Lower lobe of right lung (tissue), 2 donors: ENCODE results near the gene CRTAP. TPM values are rescaled to one million over a fixed set of nuclear protein-coding genes. Genes with fewer than 3 reads are reported as not detected.

ENCODE experiments used
- ATAC-seq, 2 donors: fragments of 200-7000 bp; cut with Tn5 transposase; one replicate each; pipeline ENCODE4 v1.9.1; 2020 to 2022; ENCODE audit warnings: mild to moderate bottlenecking in 2 of 2, moderate library complexity in 2 of 2
- DNase-seq: peaks from one replicate; pipeline ENCODE4 v3.0.0-alpha.2; 2020
- H3K27ac ChIP-seq: fragments of 200-600 bp; one replicate; pipeline ENCODE4 v1.8.0; 2022
- H3K27me3 ChIP-seq: fragments of 200-600 bp; one replicate; pipeline ENCODE4 v1.8.0; 2022; ENCODE audit warnings: low read depth
- H3K36me3 ChIP-seq: fragments of 200-600 bp; one replicate; pipeline ENCODE4 v1.8.0; 2022; ENCODE audit warnings: mild to moderate bottlenecking
- H3K4me1 ChIP-seq: fragments of 200-600 bp; one replicate; pipeline ENCODE4 v1.8.0; 2022
- H3K4me3 ChIP-seq: fragments of 200-600 bp; one replicate; pipeline ENCODE4 v1.8.0; 2022; ENCODE audit warnings: mild to moderate bottlenecking
- H3K9me3 ChIP-seq: fragments of 200-600 bp; one replicate; pipeline ENCODE4 v1.8.0; 2022
- intact Hi-C: fragments of 100-400 bp; cut with DNase I; formaldehyde crosslinking; loops from one replicate; pipeline ENCODE4 v1.11.0; 2022
- total RNA-seq: library from RNA; stranded (reverse); fragmentation: NEBNext Ultra II Directional; extraction: Animal tissue kit (Norgen Biotek cat#: 25700); gene quantifications from one replicate; pipeline ENCODE4 v1.2.1, GENCODE V29; 2021
- TF ChIP-seq, protein P1 (sequence below): fragments of 200-600 bp; IDR thresholded peaks from one replicate; pipeline ENCODE4 v1.8.0; 2022; ENCODE audit warnings: antibody characterized with exemption, mild to moderate bottlenecking
- donor health status: DM: no; HTN: yes; CAD: no; lungs with severe emphysema.

The CRTAP gene
- total RNA-seq, 1 donor from 2014 or later = 213 TPM

DNA sequence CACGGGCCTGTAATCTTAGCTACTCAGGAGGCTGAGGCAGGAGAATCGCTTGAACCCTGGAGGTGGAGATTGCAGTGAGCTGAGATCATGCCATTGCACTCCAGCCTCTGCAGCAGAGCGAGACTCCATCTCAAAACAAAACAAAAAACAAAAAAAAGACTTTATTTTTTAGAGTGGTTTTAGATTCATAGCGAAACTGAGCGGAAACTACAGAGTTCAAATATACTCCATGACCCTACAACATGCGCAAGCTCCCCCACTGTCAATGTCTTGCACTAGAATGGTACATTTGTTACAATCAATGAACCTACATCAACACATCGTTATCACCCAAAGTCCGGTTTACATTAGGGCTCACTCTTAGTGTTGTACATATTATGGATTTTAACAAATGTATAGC lies 2.2 kb upstream of the CRTAP start:
- Histone ChIP-seq H3K36me3 (no peaks in the 10 kb centered on the region), H3K4me1 (peaks cover 25% of the 10 kb centered on the region), H3K4me3 (no peak overlapping the region), H3K27me3 (no peaks in the 10 kb centered on the region), H3K27ac (no peak overlapping the region), H3K9me3 (no peaks in the 10 kb centered on the region)
- no peak for ATAC-seq
- intact Hi-C loops = no loop called here
- no peak for DNase-seq
- TF ChIP-seq, protein P1, sequence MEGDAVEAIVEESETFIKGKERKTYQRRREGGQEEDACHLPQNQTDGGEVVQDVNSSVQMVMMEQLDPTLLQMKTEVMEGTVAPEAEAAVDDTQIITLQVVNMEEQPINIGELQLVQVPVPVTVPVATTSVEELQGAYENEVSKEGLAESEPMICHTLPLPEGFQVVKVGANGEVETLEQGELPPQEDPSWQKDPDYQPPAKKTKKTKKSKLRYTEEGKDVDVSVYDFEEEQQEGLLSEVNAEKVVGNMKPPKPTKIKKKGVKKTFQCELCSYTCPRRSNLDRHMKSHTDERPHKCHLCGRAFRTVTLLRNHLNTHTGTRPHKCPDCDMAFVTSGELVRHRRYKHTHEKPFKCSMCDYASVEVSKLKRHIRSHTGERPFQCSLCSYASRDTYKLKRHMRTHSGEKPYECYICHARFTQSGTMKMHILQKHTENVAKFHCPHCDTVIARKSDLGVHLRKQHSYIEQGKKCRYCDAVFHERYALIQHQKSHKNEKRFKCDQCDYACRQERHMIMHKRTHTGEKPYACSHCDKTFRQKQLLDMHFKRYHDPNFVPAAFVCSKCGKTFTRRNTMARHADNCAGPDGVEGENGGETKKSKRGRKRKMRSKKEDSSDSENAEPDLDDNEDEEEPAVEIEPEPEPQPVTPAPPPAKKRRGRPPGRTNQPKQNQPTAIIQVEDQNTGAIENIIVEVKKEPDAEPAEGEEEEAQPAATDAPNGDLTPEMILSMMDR = no peak

DNA sequence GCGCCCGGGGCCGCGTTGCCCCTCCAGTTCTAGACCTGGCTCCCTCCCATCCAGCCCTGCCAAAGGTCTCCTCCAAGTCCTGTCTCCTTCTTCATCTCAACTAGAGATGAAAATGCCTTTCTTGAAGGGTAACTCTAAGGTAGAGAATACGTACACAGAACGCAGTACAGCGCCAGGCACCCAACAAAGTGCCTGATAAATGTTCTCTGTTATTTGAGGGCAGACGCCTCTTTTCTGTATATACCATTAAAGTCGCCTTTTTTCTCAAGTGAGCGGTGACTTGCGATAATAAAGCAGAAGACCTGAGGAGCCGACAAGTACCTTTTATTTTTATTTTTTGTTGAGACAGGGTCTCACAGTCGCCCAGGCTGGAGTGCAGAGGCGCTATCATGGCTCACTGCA lies 809 bp downstream of the CRTAP start:
- Histone ChIP-seq H3K9me3 (no peaks in the 10 kb centered on the region), H3K4me3 (peak overlapping the region; percentile 85), H3K27me3 (no peaks in the 10 kb centered on the region), H3K36me3 (peaks cover 11% of the 10 kb centered on the region), H3K4me1 (peaks cover 32% of the 10 kb centered on the region), H3K27ac (peak overlapping the region; percentile 99)
- ATAC-seq (no peak), DNase-seq (no peak)
- intact Hi-C loops = no loop called here
- TF ChIP-seq, protein P1 = no peak

DNA sequence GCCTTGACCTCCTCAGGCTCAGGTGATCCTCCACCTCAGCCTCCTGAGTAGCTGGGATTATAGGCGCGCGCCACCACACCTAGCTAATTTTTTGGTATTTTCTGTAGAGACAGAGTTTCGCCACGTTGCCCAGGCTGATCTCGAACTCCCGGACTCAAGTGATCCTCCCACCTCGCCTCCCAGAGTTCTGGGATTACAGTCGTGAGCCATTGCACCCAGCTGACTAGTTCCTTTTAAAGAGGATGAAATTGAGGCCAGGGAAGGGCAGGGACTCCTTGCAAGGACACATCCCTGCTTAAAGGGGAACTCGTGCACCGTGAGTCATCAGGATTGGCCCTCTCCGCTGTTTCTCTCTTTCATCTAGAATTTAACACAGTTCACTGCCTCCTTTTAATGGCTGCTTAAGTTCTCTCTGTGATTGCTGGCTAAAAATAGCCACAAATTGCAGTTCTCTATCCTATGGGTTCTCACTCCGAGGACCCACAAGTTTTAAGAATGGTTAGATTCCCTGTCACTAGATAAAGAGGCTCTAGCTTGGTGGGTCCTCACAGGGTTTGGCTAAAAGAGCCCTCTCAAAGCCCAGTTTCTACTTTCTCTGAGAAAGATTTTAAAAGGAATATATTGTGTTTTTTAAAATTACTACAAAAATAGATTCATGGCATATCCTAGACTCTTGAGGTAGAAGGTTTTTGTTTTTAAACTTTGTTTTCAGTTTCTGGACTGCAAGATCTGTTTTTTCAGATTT lies 1.4 kb downstream of the CRTAP start:
- Histone ChIP-seq H3K27ac (peak overlapping the region; percentile 99), H3K27me3 (no peaks in the 10 kb centered on the region), H3K4me1 (peaks cover 32% of the 10 kb centered on the region), H3K9me3 (no peaks in the 10 kb centered on the region), H3K36me3 (peaks cover 15% of the 10 kb centered on the region), H3K4me3 (peak overlapping the region; percentile 85)
- TF ChIP-seq, protein P1 = no peak
- intact Hi-C loops = no loop called here
- peak; percentile 77 for DNase-seq
- peak; percentile 77 for ATAC-seq

DNA sequence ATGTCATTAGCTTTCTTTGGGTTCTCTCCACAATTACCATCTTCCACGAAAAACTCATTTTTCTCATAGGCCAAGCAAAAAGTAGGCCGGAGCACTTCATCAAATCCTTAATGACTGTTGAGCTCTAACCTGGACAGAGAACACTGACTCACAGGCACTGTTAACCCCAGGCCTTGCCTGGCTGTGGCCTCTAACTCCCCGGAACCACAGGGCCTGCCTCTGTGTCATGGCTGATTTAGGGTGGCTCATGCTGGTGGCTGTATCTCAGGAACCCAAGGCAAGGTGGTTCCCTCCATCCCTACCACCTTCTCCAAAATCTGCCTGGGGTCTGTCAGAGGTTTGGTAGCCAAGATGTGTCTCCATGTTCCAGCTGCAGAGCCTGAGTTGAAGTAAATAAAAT lies 3.6 kb downstream of the CRTAP start:
- no peaks in the 10 kb centered on the region for H3K27me3 ChIP-seq
- DNase-seq (no peak), ATAC-seq (no peak)
- no peak overlapping the region for H3K27ac ChIP-seq
- peaks cover 38% of the 10 kb centered on the region for H3K36me3 ChIP-seq
- peaks cover 32% of the 10 kb centered on the region for H3K4me1 ChIP-seq
- H3K9me3 ChIP-seq = no peaks in the 10 kb centered on the region
- TF ChIP-seq, protein P1 = no peak
- no peak overlapping the region for H3K4me3 ChIP-seq
- intact Hi-C loops = no loop called here

DNA sequence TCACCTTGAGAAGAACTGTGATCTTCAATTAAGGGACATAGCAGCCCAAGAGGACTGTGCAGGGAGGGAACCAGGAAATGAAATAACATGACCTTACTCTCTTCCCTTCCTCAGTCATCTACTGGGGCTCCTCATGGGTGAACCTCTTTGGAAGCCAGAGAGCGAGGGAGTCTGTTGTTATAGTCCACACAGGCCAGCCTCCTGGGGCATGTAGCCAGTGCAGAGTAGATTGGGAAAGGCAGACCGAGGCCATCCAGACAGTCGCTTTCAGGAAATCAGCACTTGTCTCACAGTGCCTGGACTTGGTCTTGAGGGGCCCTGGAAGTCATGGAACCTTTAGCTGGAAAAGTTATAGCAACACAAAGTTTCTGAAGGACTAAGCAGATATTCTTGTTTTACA lies 6.1 kb downstream of the CRTAP start:
- TF ChIP-seq, protein P1 = no peak
- H3K27me3 ChIP-seq = no peaks in the 10 kb centered on the region
- intact Hi-C loops = no loop called here
- H3K36me3 ChIP-seq = peaks cover 56% of the 10 kb centered on the region
- ATAC-seq = no peak
- peaks cover 20% of the 10 kb centered on the region for H3K4me1 ChIP-seq
- no peaks in the 10 kb centered on the region for H3K9me3 ChIP-seq
- no peak overlapping the region for H3K27ac ChIP-seq
- DNase-seq = no peak
- H3K4me3 ChIP-seq = no peak overlapping the region
